ENCODE measurements around the gene NEK9.

DNA sequence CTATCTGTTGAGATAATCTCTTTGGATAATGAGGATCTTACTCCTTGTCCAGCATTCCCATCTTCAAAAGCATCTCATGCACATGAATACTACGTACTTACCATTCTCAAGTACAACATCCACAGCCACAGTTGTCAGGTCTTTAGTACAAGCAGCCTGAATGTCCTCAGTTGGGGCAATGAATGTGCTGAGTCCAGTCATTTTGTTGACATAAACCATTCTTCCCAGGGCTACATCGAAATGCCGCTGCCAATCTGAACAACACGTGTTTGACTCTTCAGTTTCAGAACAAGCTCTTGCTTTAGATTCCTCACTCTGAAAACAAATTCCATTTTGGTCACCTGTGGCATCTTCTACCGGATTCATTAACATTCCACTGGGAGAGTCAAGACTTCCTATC is 80.6 kb downstream of the NEK9 start:
- TF ChIP-seq CTCF (IDR thresholded peaks at IDR 0.05) (no peak), POLR2A (IDR thresholded peaks at IDR 0.05) (no peak), POLR2AphosphoS5 (IDR thresholded peaks at IDR 0.05) (no peak)
